ENCODE measurements around the gene PRTG. TPM values are rescaled to one million over a fixed set of nuclear protein-coding genes. Genes with fewer than 3 reads are reported as not detected.

Gene PRTG
- total and polyA plus RNA-seq, 2 donors (not counting 3 experiments of a cell fraction or from before 2014, with no cell fraction given) = 3.4 to 12.4 TPM

- no peak overlapping the region for H3K9ac ChIP-seq (replicated peaks; ENCODE audit: extremely low read depth, insufficient read depth, low read length)
- H4K20me1 ChIP-seq (replicated peaks; ENCODE audit: control insufficient read depth, extremely low read depth, insufficient read depth, low read length) = no peaks in the 10 kb centered on the region
- FAIRE-seq = no peak
- no peaks in the 10 kb centered on the region for H3K79me2 ChIP-seq (ENCODE audit: control insufficient read depth, insufficient read depth, low read length)
- H3K9me1 ChIP-seq (replicated peaks; ENCODE audit: control insufficient read depth, extremely low read depth, insufficient read depth, low read length) = no peaks in the 10 kb centered on the region
- ChIA-PET CTCF (interaction anchor here (1.2 kb wide), 1 partner anchor 12 kb away, joined by 3 read pairs; no protein-coding TSS in a partner anchor), POLR2A (no interaction called here)
- BruUV-seq (replicated peaks) = no TSS peak
- no peak overlapping the region for H3K27ac ChIP-seq (ENCODE audit: insufficient read depth, low read depth, low read length)
- no peaks in the 10 kb centered on the region for H3K4me1 ChIP-seq (ENCODE audit: control insufficient read depth, extremely low read depth, insufficient read depth, low read length)
- no peaks in the 10 kb centered on the region for H3K9me3 ChIP-seq (replicated peaks; ENCODE audit: control insufficient read depth, insufficient read depth, low read length)
- no peaks in the 10 kb centered on the region for H3K27me3 ChIP-seq (ENCODE audit: control insufficient read depth in 2 of 2, insufficient read depth in 2 of 2, low read length in 2 of 2)
- no peak overlapping the region for H2AFZ ChIP-seq (ENCODE audit: low read depth, low read length)
- TF ChIP-seq CTCF (IDR thresholded peaks at IDR 0.05; ENCODE audit: extremely low read depth in 1 of 2, insufficient read depth in 1 of 2, low read depth in 1 of 2, low read length in 2 of 2) (no peak), MYC (IDR thresholded peaks at IDR 0.05; ENCODE audit: low read depth, low read length) (no peak), FOS (IDR thresholded peaks at IDR 0.05; ENCODE audit: borderline replicate concordance, insufficient read depth, low read length) (no peak), MAX (IDR thresholded peaks at IDR 0.05; ENCODE audit: insufficient read depth, insufficient read length) (no peak), POLR2A (IDR thresholded peaks at IDR 0.05; ENCODE audit: low read depth, low read length) (no peak), GATA2 (IDR thresholded peaks at IDR 0.05; ENCODE audit: insufficient read depth, insufficient read length, low read depth, low read length) (no peak), POLR2AphosphoS5 (IDR thresholded peaks at IDR 0.05; ENCODE audit: insufficient read depth, low read depth, low read length) (no peak), JUN (IDR thresholded peaks at IDR 0.05; ENCODE audit: borderline replicate concordance, insufficient read depth, insufficient read length, low read depth) (no peak), EZH2 (IDR thresholded peaks at IDR 0.05; ENCODE audit: borderline replicate concordance, low read depth, low read length, severe bottlenecking) (no peak)
- no peaks in the 10 kb centered on the region for H3K36me3 ChIP-seq (ENCODE audit: control insufficient read depth in 2 of 2, extremely low read depth in 1 of 2, insufficient read depth in 2 of 2, low read length in 2 of 2)
- H3K4me2 ChIP-seq (ENCODE audit: insufficient read depth, low read length) = no peak overlapping the region
- dilution Hi-C loops (cut with MboI; ENCODE audit: extremely low pct_ligation_motif_present, low sequenced_read_pairs) = no loop called here
- no peak overlapping the region for H3K4me3 ChIP-seq (replicated peaks in 1 of 3; ENCODE audit: insufficient read depth in 1 of 3, low read depth in 1 of 3, low read length in 3 of 3)
- intact Hi-C loops (cut with micrococcal nuclease) = no loop called here
- no peak for DNase-seq (ENCODE audit: low read depth, low spot score)
Measured at GRCh38 chr15:55574096-55574495, 168.9 kb downstream of the PRTG start.

Data from endothelial cell of umbilical vein (primary cell).